Measurements from ENCODE around the gene SESN3.

DNA sequence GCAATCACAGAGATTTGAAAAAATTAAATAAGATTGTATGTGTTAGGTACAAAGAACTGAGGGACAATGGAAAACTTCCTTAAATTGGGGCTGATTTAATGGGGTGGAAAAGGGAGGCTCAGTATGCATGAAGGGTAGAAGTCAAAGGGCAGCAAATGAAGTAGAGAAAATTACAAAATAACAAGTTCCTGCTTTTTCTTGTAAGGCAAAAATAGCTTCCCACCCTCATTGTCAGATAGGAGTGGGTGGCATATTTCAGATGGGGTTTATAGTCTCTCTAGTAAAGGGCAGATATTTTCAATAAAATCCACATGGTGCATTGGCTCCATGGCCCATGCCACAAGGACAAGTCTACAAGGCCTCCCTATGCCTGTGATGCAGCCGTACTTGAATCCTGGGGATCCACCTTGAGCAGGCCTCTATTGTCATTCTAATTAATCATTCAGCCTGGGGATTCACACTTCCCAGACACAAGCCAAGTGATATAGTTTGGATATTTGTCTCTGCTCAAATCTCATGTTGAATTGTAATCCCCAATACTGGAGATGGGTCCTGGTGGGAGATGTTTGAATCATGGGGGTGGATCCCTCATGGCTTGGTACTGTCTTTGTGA lies 36.7 kb upstream of the SESN3 start:
- TF ChIP-seq NFRKB (IDR thresholded peaks at IDR 0.05) (no peak), LEF1 (IDR thresholded peaks at IDR 0.05; ENCODE audit: borderline replicate concordance) (no peak), BHLHE40 (IDR thresholded peaks at IDR 0.05; ENCODE audit: borderline replicate concordance) (no peak), SUZ12 (IDR thresholded peaks at IDR 0.05) (no peak), TARDBP (IDR thresholded peaks at IDR 0.05) (no peak)

All from HEK293T (cell line).